Measurements from ENCODE around the gene MMP25.
"Not testable (repeated sequence)": the region's sequence is repeated elsewhere in the genome, so short reads cannot be mapped to it uniquely, and the experiment has no call there.

Gene MMP25

DNA sequence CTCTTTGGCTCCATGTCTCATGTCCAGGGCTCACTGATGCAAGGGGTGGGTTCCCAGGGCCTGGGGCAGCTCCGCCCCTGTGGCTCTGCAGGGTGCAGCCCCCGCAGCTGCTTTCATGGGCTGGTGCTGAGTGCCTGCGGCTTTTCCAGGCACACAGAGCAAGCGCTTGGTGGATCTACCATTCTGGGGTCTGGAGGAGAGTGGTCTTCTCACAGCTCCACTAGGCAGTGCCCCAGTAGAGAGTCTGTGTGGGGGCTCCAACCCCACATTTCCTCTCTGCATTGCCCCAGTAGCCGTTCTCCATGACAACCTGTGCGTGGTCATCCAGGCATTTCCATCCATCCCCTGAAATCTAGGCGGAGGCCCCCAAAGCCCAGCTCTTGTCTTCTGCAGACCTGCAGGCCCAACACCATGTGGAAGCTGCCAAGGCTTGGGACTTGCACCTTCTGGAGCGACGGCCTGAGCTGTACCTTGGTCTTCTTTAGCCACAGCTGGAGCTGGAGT lies 24.3 kb downstream of the MMP25 start:
- TF ChIP-seq, protein P1, sequence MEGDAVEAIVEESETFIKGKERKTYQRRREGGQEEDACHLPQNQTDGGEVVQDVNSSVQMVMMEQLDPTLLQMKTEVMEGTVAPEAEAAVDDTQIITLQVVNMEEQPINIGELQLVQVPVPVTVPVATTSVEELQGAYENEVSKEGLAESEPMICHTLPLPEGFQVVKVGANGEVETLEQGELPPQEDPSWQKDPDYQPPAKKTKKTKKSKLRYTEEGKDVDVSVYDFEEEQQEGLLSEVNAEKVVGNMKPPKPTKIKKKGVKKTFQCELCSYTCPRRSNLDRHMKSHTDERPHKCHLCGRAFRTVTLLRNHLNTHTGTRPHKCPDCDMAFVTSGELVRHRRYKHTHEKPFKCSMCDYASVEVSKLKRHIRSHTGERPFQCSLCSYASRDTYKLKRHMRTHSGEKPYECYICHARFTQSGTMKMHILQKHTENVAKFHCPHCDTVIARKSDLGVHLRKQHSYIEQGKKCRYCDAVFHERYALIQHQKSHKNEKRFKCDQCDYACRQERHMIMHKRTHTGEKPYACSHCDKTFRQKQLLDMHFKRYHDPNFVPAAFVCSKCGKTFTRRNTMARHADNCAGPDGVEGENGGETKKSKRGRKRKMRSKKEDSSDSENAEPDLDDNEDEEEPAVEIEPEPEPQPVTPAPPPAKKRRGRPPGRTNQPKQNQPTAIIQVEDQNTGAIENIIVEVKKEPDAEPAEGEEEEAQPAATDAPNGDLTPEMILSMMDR (IDR thresholded peaks at IDR 0.05; ENCODE audit: insufficient read depth, low read depth, low read length, missing control alignments), result no peak
- no peak for DNase-seq (ENCODE audit: low read depth)

DNA sequence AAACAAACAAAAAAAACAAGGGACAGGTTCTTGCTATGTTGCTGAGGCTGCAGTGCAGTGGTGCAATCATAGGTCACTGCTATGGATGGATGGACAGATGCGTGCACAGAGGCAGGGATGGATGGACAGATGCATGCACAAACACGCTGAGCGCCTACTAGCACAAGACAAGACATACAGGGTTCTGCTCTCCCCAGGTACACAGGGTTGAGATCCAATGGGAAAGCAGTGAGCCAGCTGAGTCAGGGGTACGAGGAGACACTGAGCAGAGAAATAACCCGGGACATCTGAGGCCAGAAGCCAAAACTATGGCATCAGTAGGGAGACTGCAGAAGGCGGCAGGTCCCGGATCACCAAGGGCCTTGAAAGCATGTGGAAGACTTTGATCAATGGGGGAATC lies 25.3 kb downstream of the MMP25 start:
- no peak overlapping the region for H3K4me3 ChIP-seq (ENCODE audit: low read depth, low read length)
- TF ChIP-seq, protein P1 (IDR thresholded peaks at IDR 0.05; ENCODE audit: insufficient read depth, low read depth, low read length, missing control alignments), result no peak
- no peak for DNase-seq (ENCODE audit: low read depth)

More for the DNA sequence above, 24.3 kb downstream of the MMP25 start:
- H3K4me3 ChIP-seq (ENCODE audit: low read depth, low read length), result no peak overlapping the region

DNA sequence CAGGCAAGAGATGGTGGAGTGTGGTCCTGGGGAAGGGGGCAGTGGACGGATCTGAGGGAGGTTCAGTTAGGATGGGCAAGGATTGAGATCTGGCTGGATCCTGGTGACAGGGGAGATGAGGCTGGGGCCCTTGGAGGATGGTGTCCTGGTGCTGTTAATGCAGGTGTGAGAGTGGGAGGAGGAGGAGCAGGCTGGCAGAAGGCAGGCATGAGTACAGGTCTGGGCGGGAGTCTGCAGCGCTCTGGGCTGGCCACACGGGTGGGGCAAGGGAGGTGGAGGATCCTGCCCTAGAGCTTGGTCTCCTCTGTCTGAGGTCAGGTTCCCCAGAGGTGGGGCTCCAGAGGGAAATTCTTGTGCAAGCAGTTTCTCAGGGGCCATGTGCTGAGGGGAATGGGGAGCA lies 25.8 kb downstream of the MMP25 start:
- DNase-seq (ENCODE audit: low read depth); H3K4me3 ChIP-seq (ENCODE audit: low read depth, low read length): not testable (repeated sequence)

DNA sequence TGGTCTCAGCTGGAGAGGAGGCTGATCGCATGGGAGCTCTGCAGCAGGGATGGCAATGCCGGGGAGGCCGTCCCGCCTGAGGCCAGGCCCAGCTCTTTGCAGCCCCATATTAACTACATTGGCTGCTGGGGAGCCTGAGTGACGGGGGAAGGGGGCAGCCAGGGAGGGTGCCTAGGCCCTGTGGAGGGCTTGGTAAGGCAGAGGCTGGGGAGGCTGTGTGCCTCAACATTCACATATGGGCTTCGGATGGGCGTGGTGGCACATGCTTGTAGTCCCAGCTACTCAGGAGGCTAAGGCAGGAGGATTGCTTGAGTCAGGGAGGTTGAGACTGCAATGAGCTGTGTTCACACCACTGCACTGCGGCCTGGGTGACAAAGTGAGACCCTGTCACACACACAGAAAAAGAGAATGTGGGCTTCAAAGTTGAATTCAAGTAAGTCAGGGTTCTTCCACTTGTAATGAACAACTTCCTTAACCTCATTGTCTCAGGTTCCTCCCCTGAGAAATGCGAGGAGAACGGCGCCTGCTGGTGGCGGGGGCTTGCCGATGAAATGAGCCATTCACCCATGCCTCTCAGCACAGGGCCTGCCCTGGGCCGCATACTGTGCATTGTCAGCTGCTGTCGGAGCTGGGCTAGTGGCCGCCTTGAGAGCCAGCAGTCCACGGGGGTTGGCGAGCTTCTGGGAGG lies 26.4 kb downstream of the MMP25 start:
- DNase-seq (ENCODE audit: low read depth), result not testable (repeated sequence)

DNA sequence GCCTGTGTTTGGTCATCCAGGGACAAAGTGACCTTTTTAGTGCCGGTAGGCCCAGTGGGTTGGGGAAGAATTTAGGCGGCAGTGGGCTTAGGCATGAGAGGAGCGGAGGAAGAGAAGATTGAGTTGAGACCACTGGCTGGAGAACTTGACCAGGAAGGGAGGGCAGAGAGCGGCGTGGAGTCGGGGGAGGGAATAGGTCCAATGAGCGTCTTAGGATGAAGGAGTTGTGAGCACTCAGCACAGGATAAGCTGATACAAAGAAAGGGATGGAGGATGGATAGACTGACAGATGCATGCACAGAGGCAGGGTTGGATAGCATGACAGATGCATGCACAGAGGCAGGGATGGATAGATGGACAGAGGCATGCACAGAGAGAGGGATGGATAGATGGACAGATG lies 27.1 kb downstream of the MMP25 start:
- DNase-seq (ENCODE audit: low read depth), result no peak
- H3K4me3 ChIP-seq (ENCODE audit: low read depth, low read length), result no peak overlapping the region
- TF ChIP-seq, protein P1 (IDR thresholded peaks at IDR 0.05; ENCODE audit: insufficient read depth, low read depth, low read length, missing control alignments), result no peak

More for the DNA sequence above, 26.4 kb downstream of the MMP25 start:
- H3K4me3 ChIP-seq (ENCODE audit: low read depth, low read length), result not testable (repeated sequence)

DNA sequence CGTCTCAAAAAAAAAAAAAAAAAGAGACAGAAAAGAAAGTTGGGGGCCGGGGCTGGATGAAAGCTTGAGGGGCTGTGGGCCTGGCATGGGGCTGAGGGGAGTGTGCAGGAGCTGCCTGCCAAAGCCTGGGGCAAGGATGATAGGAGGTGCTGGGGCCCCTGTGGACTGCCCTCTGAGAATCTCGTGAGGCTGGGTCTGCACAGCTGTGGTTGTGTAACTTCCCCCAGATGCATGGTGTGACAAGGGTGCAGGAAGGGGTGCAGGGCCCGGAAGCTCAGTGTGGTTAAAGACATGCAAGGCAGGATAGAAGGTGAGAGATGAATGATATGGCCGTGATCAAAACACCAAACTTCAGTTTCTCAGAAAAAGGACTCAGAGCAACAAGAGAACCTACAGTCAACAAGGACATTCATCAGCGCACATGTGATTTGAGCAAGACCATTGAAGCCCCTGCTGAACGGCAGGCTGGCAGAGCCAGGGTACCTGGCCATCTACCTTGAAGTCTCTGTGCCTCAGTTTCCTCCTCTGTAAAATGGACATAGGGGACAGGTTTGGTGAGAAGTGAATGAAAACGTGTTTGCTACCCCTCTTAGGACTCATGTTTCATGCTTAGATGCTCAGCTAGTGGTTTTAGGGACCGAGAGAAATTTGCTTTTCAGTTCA lies 28.6 kb downstream of the MMP25 start:
- DNase-seq (ENCODE audit: low read depth), result peak; percentile 93
- peak overlapping the region; percentile 51 for H3K4me3 ChIP-seq (ENCODE audit: low read depth, low read length)
- TF ChIP-seq, protein P1 (IDR thresholded peaks at IDR 0.05; ENCODE audit: insufficient read depth, low read depth, low read length, missing control alignments), result no peak

DNA sequence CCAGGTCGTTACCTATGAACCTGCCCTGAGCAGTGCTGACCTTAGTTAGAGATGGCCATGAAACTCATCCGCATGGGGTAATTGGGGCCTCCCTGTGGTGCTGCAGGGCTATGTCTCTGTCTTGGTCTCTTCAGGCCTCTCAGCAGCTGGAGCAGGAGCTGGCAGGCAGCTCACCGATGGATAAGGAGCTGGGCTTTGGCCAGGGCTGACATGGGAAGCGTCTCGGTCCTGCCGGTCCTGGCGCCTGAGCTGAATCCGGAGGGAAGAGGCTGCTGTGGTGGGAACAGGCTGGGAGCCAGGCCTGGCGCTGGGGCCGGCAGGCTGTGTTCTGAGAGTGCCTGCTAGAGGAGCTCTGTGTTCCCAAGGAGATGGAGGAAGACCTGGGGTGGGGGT lies 29.2 kb downstream of the MMP25 start:
- DNase-seq (ENCODE audit: low read depth), result no peak
- H3K4me3 ChIP-seq (ENCODE audit: low read depth, low read length), result peak overlapping the region; percentile 51
- TF ChIP-seq, protein P1 (IDR thresholded peaks at IDR 0.05; ENCODE audit: insufficient read depth, low read depth, low read length, missing control alignments), result no peak

DNA sequence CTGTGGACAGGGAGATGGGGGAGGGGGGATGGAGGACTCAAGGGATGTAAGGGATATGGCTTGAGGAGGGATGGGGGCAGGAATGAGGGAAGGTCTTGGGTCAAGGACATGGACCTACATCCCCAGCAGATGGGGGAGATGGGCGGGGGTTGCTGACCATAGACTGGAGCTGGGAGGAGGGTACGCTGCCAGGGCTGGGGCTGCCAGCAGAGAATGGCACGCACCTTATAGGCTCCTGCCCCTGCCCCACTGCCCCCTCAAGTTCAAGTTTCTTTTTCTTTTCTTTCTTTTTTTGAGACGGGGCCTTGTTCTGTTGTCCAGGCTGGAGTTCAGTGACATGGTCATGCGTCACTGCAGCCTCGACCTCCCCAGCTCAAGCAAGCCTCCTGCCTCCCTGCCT lies 29.6 kb downstream of the MMP25 start:
- peak overlapping the region; percentile 51 for H3K4me3 ChIP-seq (ENCODE audit: low read depth, low read length)
- DNase-seq (ENCODE audit: low read depth), result not testable (repeated sequence)

All from GM12865 (cell line).